HG03280 (cell line): ENCODE results near the gene TRAPPC3.
A peak's percentile ranks its signal among the peaks of the same experiment; 100 is the strongest.
"Not testable (repeated sequence)": the region's sequence is repeated elsewhere in the genome, so short reads cannot be mapped to it uniquely, and the experiment has no call there.

Experiments used
- ATAC-seq: cut with Tn5 transposase; IDR thresholded peaks from one replicate; pipeline ENCODE4 v1.9.1; 2021; ENCODE audit warnings: mild to moderate bottlenecking, moderate library complexity; ENCODE audit not compliant: unreplicated experiment

Gene TRAPPC3

GRCh38 chr1:36166938-36167905 is 17.9 kb upstream of the TRAPPC3 start:
- no peak for ATAC-seq

GRCh38 chr1:36166136-36166535 is 16.9 kb upstream of the TRAPPC3 start:
- no peak for ATAC-seq

- ATAC-seq, result no peak
Measured at GRCh38 chr1:36165145-36165544, 15.9 kb upstream of the TRAPPC3 start.

- ATAC-seq, result no peak
Measured at GRCh38 chr1:36164361-36164760, 15.1 kb upstream of the TRAPPC3 start.

- ATAC-seq, result no peak
Measured at GRCh38 chr1:36163426-36163825, 14.1 kb upstream of the TRAPPC3 start.

- ATAC-seq, result no peak
Measured at GRCh38 chr1:36162680-36163239, 13.5 kb upstream of the TRAPPC3 start.

- ATAC-seq, result no peak
Measured at GRCh38 chr1:36161641-36162531, 12.6 kb upstream of the TRAPPC3 start.

- ATAC-seq, result no peak
Measured at GRCh38 chr1:36160949-36161485, 11.7 kb upstream of the TRAPPC3 start.

GRCh38 chr1:36160388-36160948 is 11.2 kb upstream of the TRAPPC3 start:
- no peak for ATAC-seq

GRCh38 chr1:36159614-36160387 is 10.5 kb upstream of the TRAPPC3 start:
- no peak for ATAC-seq

- not testable (repeated sequence) for ATAC-seq
Measured at GRCh38 chr1:36158827-36159252, 9.6 kb upstream of the TRAPPC3 start.

- no peak for ATAC-seq
Measured at GRCh38 chr1:36157973-36158826, 8.9 kb upstream of the TRAPPC3 start.

- no peak for ATAC-seq
Measured at GRCh38 chr1:36157115-36157903, 8.0 kb upstream of the TRAPPC3 start.

- ATAC-seq, result no peak
Measured at GRCh38 chr1:36156329-36157114, 7.2 kb upstream of the TRAPPC3 start.

- peak; percentile 47 for ATAC-seq
Measured at GRCh38 chr1:36155408-36156328, 6.4 kb upstream of the TRAPPC3 start, which contains the start of gene MAP7D1. Gene MAP7D1 (plus strand): TSS chr1:36156160. CDS start chr1:36156418, 258 bp downstream.

- no peak for ATAC-seq
Measured at GRCh38 chr1:36154765-36155407, 5.6 kb upstream of the TRAPPC3 start.
